Endodermal cell (in vitro differentiated cells): ENCODE data around the gene NPAS3. TPM values are rescaled to one million over a fixed set of nuclear protein-coding genes. Genes with fewer than 3 reads are reported as not detected.

ENCODE experiments used
- DNase-seq: peaks from one replicate; pipeline ENCODE4 v3.0.0-alpha.2; 2017
- H3K27ac ChIP-seq: 2 replicates; pipeline ENCODE4 v1.5.1; 2013; ENCODE audit warnings: mild to moderate bottlenecking, low read depth, low read length, moderate library complexity
- H3K27me3 ChIP-seq: 2 replicates; pipeline ENCODE4 v1.6.1; 2013; ENCODE audit warnings: mild to moderate bottlenecking, low read length, moderate library complexity; ENCODE audit not compliant: insufficient read depth, control insufficient read depth, poor library complexity, severe bottlenecking
- H3K36me3 ChIP-seq: 2 replicates; pipeline ENCODE4 v1.7.0; 2013; ENCODE audit warnings: mild to moderate bottlenecking, low read length, moderate library complexity; ENCODE audit not compliant: control insufficient read depth, insufficient read depth
- H3K4me1 ChIP-seq: one replicate; pipeline ENCODE4 v1.7.0; 2013; ENCODE audit warnings: low read length; ENCODE audit not compliant: control insufficient read depth, insufficient read depth
- H3K4me3 ChIP-seq: 2 replicates; pipeline ENCODE4 v1.5.1; 2013; ENCODE audit warnings: mild to moderate bottlenecking, low read length, moderate library complexity
- H3K9ac ChIP-seq: 2 replicates; pipeline ENCODE4 v1.6.1; 2013; ENCODE audit warnings: mild to moderate bottlenecking, low read length, moderate library complexity; ENCODE audit not compliant: poor library complexity, severe bottlenecking; ENCODE audit errors: extremely low read depth
- H3K9me3 ChIP-seq: 2 replicates; pipeline ENCODE4 v1.6.1; 2013; ENCODE audit warnings: mild to moderate bottlenecking, low read length, moderate library complexity; ENCODE audit not compliant: control insufficient read depth
- H3K27ac Mint-ChIP-seq: 2 replicates; pipeline ENCODE4 v1.8.0; 2020; ENCODE audit warnings: mixed read lengths
- H3K27me3 Mint-ChIP-seq: 2 replicates; pipeline ENCODE4 v1.8.0; 2021; ENCODE audit warnings: mild to moderate bottlenecking, mixed read lengths; ENCODE audit not compliant: insufficient read depth
- H3K36me3 Mint-ChIP-seq: 2 replicates; pipeline ENCODE4 v1.8.0; 2020; ENCODE audit warnings: low read depth, mixed read lengths
- H3K4me1 Mint-ChIP-seq: 2 replicates; pipeline ENCODE4 v1.8.0; 2020; ENCODE audit warnings: mixed read lengths
- H3K4me3 Mint-ChIP-seq: 2 replicates; pipeline ENCODE4 v1.8.0; 2020; ENCODE audit warnings: mild to moderate bottlenecking, moderate library complexity, mixed read lengths
- H3K9me3 Mint-ChIP-seq: 2 replicates; pipeline ENCODE4 v1.8.0; 2020; ENCODE audit warnings: mild to moderate bottlenecking, mixed read lengths
- WGBS, 2 experiments: methylation state at CpG; one replicate each; pipeline versions ENCODE4 v1.1.5 to v1.1.7; 2013; ENCODE audit warnings: missing lambda C conversion rate in 2 of 2, mixed read lengths in 1 of 2; ENCODE audit not compliant: insufficient coverage in 1 of 2, insufficient read length in 1 of 2; 5-methylcytosine and 5-hydroxymethylcytosine counted together
- total RNA-seq, 2 donors: library from RNA; stranded (reverse); fragmentation: NEBNext Ultra II Directional in 1 of 2; extraction: Animal tissue kit (Norgen Biotek cat#: 25700) in 1 of 2; gene quantifications; 2 replicates in 1 of 2; 3 replicates in 1 of 2; pipeline ENCODE4 v1.2.1, GENCODE V29; 2021
- TF ChIP-seq, protein P1 (sequence below): fragments of 200-600 bp; sonication (generic); conservative IDR thresholded peaks from 2 replicates; pipeline ENCODE4 v1.5.0; 2021; ENCODE audit warnings: antibody characterized with exemption, mild to moderate bottlenecking

Gene NPAS3
- total RNA-seq, 2 donors from 2014 or later: 1.4 to 1.6 TPM

DNA sequence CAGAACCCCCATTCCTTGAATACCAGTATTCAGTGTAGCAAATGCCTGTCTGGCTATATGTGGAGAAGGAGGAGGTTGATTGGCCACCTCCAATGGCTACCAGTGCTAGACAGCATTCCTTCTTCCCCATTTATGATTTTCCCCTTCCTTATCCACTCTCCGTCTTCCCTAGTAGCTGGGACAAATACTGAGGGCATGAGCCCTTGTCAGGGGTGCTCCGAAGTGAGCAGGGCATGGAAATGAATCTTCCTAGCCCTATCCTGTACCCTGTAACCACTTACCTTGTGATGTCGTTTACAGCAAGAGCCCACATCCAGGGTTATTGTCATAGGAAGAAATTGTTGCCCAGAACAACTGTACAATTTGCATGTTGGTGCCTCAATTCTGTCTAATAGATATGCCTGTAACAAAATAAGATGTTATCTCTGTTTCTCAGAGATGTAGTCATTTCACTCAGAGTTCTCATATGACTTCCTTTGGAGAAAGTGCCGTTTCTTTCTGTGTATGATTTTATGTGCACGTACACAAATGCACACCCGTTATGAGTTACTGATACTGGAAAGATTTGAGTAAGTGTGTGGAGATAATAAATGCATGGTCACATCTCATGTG lies 588.5 kb downstream of the NPAS3 start:
- no peak overlapping the region for H3K27ac Mint-ChIP-seq
- H3K27me3 Mint-ChIP-seq: no peaks in the 10 kb centered on the region
- TF ChIP-seq, protein P1, sequence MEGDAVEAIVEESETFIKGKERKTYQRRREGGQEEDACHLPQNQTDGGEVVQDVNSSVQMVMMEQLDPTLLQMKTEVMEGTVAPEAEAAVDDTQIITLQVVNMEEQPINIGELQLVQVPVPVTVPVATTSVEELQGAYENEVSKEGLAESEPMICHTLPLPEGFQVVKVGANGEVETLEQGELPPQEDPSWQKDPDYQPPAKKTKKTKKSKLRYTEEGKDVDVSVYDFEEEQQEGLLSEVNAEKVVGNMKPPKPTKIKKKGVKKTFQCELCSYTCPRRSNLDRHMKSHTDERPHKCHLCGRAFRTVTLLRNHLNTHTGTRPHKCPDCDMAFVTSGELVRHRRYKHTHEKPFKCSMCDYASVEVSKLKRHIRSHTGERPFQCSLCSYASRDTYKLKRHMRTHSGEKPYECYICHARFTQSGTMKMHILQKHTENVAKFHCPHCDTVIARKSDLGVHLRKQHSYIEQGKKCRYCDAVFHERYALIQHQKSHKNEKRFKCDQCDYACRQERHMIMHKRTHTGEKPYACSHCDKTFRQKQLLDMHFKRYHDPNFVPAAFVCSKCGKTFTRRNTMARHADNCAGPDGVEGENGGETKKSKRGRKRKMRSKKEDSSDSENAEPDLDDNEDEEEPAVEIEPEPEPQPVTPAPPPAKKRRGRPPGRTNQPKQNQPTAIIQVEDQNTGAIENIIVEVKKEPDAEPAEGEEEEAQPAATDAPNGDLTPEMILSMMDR: no peak
- no peak for DNase-seq
- Histone ChIP-seq H3K27ac (no peak overlapping the region), H3K4me1 (no peaks in the 10 kb centered on the region), H3K4me3 (no peak overlapping the region), H3K36me3 (no peaks in the 10 kb centered on the region), H3K27me3 (no peaks in the 10 kb centered on the region), H3K9me3 (no peaks in the 10 kb centered on the region), H3K9ac (no peak overlapping the region)
- H3K4me1 Mint-ChIP-seq: no peaks in the 10 kb centered on the region
- H3K36me3 Mint-ChIP-seq: no peaks in the 10 kb centered on the region
- no peaks in the 10 kb centered on the region for H3K9me3 Mint-ChIP-seq
- no peak overlapping the region for H3K4me3 Mint-ChIP-seq
- 93 to 95% methylated on average over 6 of the region's 6 CpGs for WGBS, 2 experiments

DNA sequence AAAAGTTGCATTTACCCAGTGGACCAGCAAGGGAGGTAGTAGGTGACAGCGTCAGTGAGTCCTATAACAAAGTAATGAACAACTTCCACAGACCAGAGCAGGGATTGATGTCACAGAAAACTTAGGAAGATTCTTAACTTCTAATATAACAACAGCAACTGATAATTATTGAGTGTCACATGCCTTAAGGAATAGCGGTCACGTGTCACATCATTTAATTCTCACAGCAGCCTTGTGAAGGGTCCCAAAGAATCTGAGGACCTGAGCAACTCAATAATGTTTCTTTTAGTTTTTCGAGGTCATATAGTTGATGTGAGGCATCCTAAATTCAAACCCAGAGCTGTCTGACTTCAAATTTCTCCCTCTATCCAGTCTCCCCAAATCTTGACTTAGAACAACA lies 590.0 kb downstream of the NPAS3 start:
- no peak overlapping the region for H3K4me3 Mint-ChIP-seq
- H3K27me3 ChIP-seq: no peaks in the 10 kb centered on the region
- H3K27ac ChIP-seq: no peak overlapping the region
- WGBS, 2 experiments: 99 to 100% methylated on average over 1 to 4 of the region's 4 CpGs
- no peaks in the 10 kb centered on the region for H3K27me3 Mint-ChIP-seq
- no peak for DNase-seq
- H3K9me3 ChIP-seq: no peaks in the 10 kb centered on the region
- H3K9ac ChIP-seq: no peak overlapping the region
- no peak overlapping the region for H3K27ac Mint-ChIP-seq
- H3K4me1 Mint-ChIP-seq: no peaks in the 10 kb centered on the region
- no peaks in the 10 kb centered on the region for H3K9me3 Mint-ChIP-seq
- no peaks in the 10 kb centered on the region for H3K36me3 Mint-ChIP-seq
- H3K4me1 ChIP-seq: no peaks in the 10 kb centered on the region
- no peak overlapping the region for H3K4me3 ChIP-seq
- TF ChIP-seq, protein P1: no peak
- H3K36me3 ChIP-seq: no peaks in the 10 kb centered on the region

DNA sequence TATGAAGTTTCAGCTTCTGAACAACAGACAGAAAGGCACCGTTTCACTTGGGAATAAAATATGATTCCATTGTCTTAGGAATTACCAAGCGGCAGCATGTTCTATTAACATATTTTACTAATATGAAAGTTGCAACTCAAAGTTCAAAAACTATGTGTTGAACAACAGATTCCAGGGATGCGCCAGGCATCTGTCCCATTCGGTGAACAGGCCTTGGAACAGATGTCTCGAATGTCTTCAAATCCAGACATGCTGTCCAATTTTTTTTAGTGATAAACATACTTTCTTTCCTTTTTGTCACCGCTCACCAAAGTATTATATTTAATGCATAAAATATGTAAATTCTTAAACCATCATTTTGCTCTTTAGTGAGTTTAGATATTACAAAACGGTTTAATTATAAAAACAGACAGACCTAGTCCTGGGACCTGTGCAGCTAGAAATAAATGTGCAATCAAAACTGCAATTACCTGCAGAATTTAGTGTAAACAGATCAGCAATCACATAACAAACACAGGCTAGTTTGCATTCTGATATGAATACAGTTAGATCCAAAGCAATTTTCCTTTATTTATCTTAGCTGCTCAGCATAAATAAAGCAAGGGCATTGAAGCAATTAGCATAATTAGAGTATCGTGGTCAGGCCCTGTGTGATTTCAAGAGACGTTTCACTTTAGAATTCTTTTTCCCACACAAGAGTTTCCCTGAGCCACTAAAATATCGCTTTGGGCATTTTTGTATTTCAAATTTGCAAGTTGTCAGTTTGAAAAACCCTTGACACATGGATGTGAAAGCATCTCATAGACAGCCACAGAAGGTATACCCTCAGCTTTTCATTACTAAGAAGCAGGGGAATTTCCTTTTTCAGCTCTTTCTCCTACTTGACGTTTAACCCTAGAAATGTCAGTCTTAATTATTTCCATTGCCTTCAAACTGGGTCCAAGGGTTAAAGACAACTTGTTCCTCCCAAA lies 591.4 kb downstream of the NPAS3 start:
- H3K36me3 Mint-ChIP-seq: no peaks in the 10 kb centered on the region
- Histone ChIP-seq H3K9me3 (no peaks in the 10 kb centered on the region), H3K36me3 (no peaks in the 10 kb centered on the region), H3K4me1 (no peaks in the 10 kb centered on the region), H3K27ac (no peak overlapping the region), H3K9ac (no peak overlapping the region), H3K27me3 (no peaks in the 10 kb centered on the region), H3K4me3 (no peak overlapping the region)
- H3K9me3 Mint-ChIP-seq: no peaks in the 10 kb centered on the region
- H3K27me3 Mint-ChIP-seq: no peaks in the 10 kb centered on the region
- 92 to 94% methylated on average over 7 to 10 of the region's 11 CpGs for WGBS, 2 experiments
- H3K4me3 Mint-ChIP-seq: no peak overlapping the region
- TF ChIP-seq, protein P1: no peak
- DNase-seq: no peak
- H3K27ac Mint-ChIP-seq: no peak overlapping the region
- H3K4me1 Mint-ChIP-seq: no peaks in the 10 kb centered on the region
